ENCODE measurements around the gene SRSF3. TPM values are rescaled to one million over a fixed set of nuclear protein-coding genes. Genes with fewer than 3 reads are reported as not detected.

SRSF3 gene
- polyA plus RNA-seq, 1 donor from 2014 or later, result 393 TPM

- Histone ChIP-seq H3K9ac (ENCODE audit: low read length) (no peak overlapping the region), H2AFZ (ENCODE audit: low read depth, low read length) (no peak overlapping the region), H3F3A (ENCODE audit: insufficient read depth, low read length, poor library complexity, severe bottlenecking) (no peaks in the 10 kb centered on the region)
Observed at GRCh38 chr6:36631326-36632011, 37.3 kb downstream of the SRSF3 start.

DNA sequence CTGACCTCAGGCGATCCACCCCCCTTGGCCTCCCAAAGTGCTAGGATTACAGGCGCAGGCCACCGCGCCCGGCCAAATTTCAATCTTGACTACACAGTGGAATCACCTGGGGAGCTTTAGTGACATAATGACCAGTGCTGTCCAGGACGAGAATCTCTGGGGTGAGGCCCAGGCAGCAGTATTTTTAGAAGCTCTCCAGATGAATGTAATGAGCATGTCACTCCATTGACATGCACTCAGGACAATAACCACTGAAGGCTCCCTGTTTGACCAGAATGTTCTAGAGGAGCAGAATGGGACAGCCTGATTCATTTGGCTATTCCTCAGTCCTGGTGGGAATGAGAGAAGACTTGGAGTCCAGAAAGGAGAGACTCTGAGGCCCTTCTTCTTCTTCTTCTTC, 39.2 kb downstream of the SRSF3 start:
- no peak overlapping the region for H3K9ac ChIP-seq (ENCODE audit: low read length)
- no peak overlapping the region for H3K4me2 ChIP-seq (ENCODE audit: low read length)
- no peaks in the 10 kb centered on the region for H3K36me3 ChIP-seq (ENCODE audit: insufficient read depth, low read length)
- H3K9me2 ChIP-seq (ENCODE audit: insufficient read depth, low read length), result no peaks in the 10 kb centered on the region
- H3K4me3 ChIP-seq (ENCODE audit: low read length), result no peak overlapping the region
- H3K27me3 ChIP-seq (ENCODE audit: insufficient read depth, low read depth, low read length), result no peaks in the 10 kb centered on the region
- no peaks in the 10 kb centered on the region for H3K79me2 ChIP-seq (replicated peaks; ENCODE audit: insufficient read depth, low read length)
- TF ChIP-seq TAF1 (IDR thresholded peaks at IDR 0.05; ENCODE audit: low read depth), result no peak
- TF ChIP-seq RAD21 (conservative IDR thresholded peaks at IDR 0.05), result no peak
- TF ChIP-seq, protein P1, sequence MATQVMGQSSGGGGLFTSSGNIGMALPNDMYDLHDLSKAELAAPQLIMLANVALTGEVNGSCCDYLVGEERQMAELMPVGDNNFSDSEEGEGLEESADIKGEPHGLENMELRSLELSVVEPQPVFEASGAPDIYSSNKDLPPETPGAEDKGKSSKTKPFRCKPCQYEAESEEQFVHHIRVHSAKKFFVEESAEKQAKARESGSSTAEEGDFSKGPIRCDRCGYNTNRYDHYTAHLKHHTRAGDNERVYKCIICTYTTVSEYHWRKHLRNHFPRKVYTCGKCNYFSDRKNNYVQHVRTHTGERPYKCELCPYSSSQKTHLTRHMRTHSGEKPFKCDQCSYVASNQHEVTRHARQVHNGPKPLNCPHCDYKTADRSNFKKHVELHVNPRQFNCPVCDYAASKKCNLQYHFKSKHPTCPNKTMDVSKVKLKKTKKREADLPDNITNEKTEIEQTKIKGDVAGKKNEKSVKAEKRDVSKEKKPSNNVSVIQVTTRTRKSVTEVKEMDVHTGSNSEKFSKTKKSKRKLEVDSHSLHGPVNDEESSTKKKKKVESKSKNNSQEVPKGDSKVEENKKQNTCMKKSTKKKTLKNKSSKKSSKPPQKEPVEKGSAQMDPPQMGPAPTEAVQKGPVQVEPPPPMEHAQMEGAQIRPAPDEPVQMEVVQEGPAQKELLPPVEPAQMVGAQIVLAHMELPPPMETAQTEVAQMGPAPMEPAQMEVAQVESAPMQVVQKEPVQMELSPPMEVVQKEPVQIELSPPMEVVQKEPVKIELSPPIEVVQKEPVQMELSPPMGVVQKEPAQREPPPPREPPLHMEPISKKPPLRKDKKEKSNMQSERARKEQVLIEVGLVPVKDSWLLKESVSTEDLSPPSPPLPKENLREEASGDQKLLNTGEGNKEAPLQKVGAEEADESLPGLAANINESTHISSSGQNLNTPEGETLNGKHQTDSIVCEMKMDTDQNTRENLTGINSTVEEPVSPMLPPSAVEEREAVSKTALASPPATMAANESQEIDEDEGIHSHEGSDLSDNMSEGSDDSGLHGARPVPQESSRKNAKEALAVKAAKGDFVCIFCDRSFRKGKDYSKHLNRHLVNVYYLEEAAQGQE (IDR thresholded peaks at IDR 0.05; ENCODE audit: borderline replicate concordance), result no peak
- TF ChIP-seq, protein P2, sequence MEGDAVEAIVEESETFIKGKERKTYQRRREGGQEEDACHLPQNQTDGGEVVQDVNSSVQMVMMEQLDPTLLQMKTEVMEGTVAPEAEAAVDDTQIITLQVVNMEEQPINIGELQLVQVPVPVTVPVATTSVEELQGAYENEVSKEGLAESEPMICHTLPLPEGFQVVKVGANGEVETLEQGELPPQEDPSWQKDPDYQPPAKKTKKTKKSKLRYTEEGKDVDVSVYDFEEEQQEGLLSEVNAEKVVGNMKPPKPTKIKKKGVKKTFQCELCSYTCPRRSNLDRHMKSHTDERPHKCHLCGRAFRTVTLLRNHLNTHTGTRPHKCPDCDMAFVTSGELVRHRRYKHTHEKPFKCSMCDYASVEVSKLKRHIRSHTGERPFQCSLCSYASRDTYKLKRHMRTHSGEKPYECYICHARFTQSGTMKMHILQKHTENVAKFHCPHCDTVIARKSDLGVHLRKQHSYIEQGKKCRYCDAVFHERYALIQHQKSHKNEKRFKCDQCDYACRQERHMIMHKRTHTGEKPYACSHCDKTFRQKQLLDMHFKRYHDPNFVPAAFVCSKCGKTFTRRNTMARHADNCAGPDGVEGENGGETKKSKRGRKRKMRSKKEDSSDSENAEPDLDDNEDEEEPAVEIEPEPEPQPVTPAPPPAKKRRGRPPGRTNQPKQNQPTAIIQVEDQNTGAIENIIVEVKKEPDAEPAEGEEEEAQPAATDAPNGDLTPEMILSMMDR (IDR thresholded peaks at IDR 0.05; ENCODE audit: poor library complexity, severe bottlenecking), result no peak
- TF ChIP-seq EZH2 (IDR thresholded peaks at IDR 0.05; ENCODE audit: borderline replicate concordance, insufficient read depth, low read length, poor library complexity, severe bottlenecking), result no peak
- no peaks in the 10 kb centered on the region for H4K20me1 ChIP-seq (ENCODE audit: insufficient read depth)
- H3F3A ChIP-seq (ENCODE audit: insufficient read depth, low read length, poor library complexity, severe bottlenecking), result no peaks in the 10 kb centered on the region
- no peak overlapping the region for H2AFZ ChIP-seq (ENCODE audit: low read depth, low read length)
- no peak overlapping the region for H3K27ac ChIP-seq (ENCODE audit: low read length)
- H3K9me3 ChIP-seq (ENCODE audit: low read length), result no peaks in the 10 kb centered on the region

More at GRCh38 chr6:36631326-36632011, 37.3 kb downstream of the SRSF3 start:
- H4K20me1 ChIP-seq (ENCODE audit: insufficient read depth), result no peaks in the 10 kb centered on the region
- no peak overlapping the region for H3K27ac ChIP-seq (ENCODE audit: low read length)
- H3K9me2 ChIP-seq (ENCODE audit: insufficient read depth, low read length), result no peaks in the 10 kb centered on the region
- TF ChIP-seq, protein P1 (IDR thresholded peaks at IDR 0.05; ENCODE audit: borderline replicate concordance), result no peak
- TF ChIP-seq POLR2AphosphoS5 (IDR thresholded peaks at IDR 0.05) (no peak), EP300 (conservative IDR thresholded peaks at IDR 0.05; ENCODE audit: poor library complexity, severe bottlenecking) (no peak), EZH2 (IDR thresholded peaks at IDR 0.05; ENCODE audit: borderline replicate concordance, insufficient read depth, low read length, poor library complexity, severe bottlenecking) (no peak), MXI1 (conservative IDR thresholded peaks at IDR 0.05; ENCODE audit: poor library complexity, severe bottlenecking) (no peak), SMC3 (conservative IDR thresholded peaks at IDR 0.05; ENCODE audit: poor library complexity) (no peak), TAF1 (IDR thresholded peaks at IDR 0.05; ENCODE audit: low read depth) (no peak)
- TF ChIP-seq, protein P2 (IDR thresholded peaks at IDR 0.05; ENCODE audit: poor library complexity, severe bottlenecking), result no peak
- H3K79me2 ChIP-seq (replicated peaks; ENCODE audit: insufficient read depth, low read length), result no peaks in the 10 kb centered on the region
- no peaks in the 10 kb centered on the region for H3K36me3 ChIP-seq (ENCODE audit: insufficient read depth, low read length)
- H3K4me2 ChIP-seq (ENCODE audit: low read length), result no peak overlapping the region
- no peak overlapping the region for H3K4me3 ChIP-seq (ENCODE audit: low read length)
- no peaks in the 10 kb centered on the region for H3K9me3 ChIP-seq (ENCODE audit: low read length)
- H3K27me3 ChIP-seq (ENCODE audit: insufficient read depth, low read depth, low read length), result no peaks in the 10 kb centered on the region
